WERI-Rb-1 (cell line): ENCODE data around the gene ZNF219.

Source experiments
- DNase-seq: peaks from one replicate; pipeline ENCODE4 v3.0.0-alpha.2; 2020
- H3K27ac ChIP-seq: fragments of 250-450 bp; sonication (Bioruptor Pico); 2 replicates; pipeline ENCODE4 v1.5.1; 2020; ENCODE audit warnings: mild to moderate bottlenecking, moderate library complexity
- H3K27me3 ChIP-seq: fragments of 250-450 bp; sonication (Bioruptor Pico); 2 replicates; pipeline ENCODE4 v1.5.1; 2021; ENCODE audit warnings: mild to moderate bottlenecking, low read depth, moderate library complexity; ENCODE audit not compliant: insufficient read depth, severe bottlenecking
- H3K36me3 ChIP-seq: fragments of 250-450 bp; sonication (Bioruptor Pico); 2 replicates; pipeline ENCODE4 v1.5.1; 2020; ENCODE audit warnings: mild to moderate bottlenecking, moderate library complexity
- H3K4me3 ChIP-seq: 2 replicates; pipeline ENCODE4 v1.5.1; 2011; ENCODE audit warnings: low read depth, mild to moderate bottlenecking, control low read depth, low read length
- H3K9me3 ChIP-seq: fragments of 250-450 bp; sonication (Bioruptor Pico); 2 replicates; pipeline ENCODE4 v1.5.1; 2021; ENCODE audit warnings: mild to moderate bottlenecking, moderate library complexity; ENCODE audit not compliant: severe bottlenecking
- TF ChIP-seq, protein P1 (sequence below): IDR thresholded peaks from 2 replicates; pipeline ENCODE4 v1.5.1; 2011; ENCODE audit warnings: low read depth, mild to moderate bottlenecking, control low read depth, inconsistent platforms, low read length

The ZNF219 gene

DNA sequence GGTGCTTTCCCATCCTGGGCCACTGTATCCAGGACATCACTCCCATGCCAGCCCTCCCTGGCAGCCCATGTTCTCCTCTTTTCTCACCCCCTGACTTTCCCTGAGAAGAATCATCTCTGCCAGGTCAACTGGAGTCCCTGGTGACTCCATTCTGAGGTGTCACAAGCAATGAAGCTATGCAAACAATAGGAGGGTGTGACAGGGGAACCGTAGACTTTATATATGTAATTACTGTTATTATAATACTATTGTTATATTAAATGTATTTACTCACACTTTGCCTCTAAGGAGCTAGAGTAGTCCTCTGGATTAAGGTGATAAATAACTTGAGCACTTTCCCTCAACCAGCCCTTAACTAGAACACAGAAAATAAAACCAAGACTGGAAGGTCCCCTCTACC lies 9.2 kb downstream of the ZNF219 start:
- TF ChIP-seq, protein P1, sequence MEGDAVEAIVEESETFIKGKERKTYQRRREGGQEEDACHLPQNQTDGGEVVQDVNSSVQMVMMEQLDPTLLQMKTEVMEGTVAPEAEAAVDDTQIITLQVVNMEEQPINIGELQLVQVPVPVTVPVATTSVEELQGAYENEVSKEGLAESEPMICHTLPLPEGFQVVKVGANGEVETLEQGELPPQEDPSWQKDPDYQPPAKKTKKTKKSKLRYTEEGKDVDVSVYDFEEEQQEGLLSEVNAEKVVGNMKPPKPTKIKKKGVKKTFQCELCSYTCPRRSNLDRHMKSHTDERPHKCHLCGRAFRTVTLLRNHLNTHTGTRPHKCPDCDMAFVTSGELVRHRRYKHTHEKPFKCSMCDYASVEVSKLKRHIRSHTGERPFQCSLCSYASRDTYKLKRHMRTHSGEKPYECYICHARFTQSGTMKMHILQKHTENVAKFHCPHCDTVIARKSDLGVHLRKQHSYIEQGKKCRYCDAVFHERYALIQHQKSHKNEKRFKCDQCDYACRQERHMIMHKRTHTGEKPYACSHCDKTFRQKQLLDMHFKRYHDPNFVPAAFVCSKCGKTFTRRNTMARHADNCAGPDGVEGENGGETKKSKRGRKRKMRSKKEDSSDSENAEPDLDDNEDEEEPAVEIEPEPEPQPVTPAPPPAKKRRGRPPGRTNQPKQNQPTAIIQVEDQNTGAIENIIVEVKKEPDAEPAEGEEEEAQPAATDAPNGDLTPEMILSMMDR, result no peak
- Histone ChIP-seq H3K4me3 (no peak overlapping the region), H3K36me3 (peaks cover 80% of the 10 kb centered on the region), H3K9me3 (no peaks in the 10 kb centered on the region), H3K27me3 (no peaks in the 10 kb centered on the region), H3K27ac (no peak overlapping the region)
- no peak for DNase-seq

DNA sequence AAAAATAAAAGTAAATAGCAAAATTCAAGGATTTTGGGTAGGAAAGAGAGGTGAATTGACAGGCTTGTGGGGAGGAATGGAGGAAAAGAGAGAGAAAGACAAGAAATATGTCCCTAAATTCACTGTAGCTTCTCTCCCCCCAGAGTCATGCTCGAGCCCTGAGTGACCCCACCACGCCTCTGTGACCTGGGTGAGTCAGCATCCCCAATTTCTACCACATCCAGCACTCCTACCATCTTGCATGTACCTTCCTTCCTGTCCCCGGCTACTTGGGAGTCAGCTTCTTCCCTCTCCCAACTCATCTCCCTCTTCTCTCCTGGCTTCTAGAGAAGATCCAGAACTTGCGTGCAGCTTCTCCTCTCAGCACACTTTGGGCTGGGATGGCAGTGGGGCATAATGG lies 9.8 kb downstream of the ZNF219 start:
- H3K27ac ChIP-seq, result no peak overlapping the region
- H3K36me3 ChIP-seq, result peaks cover 81% of the 10 kb centered on the region
- no peak overlapping the region for H3K4me3 ChIP-seq
- DNase-seq, result no peak
- H3K9me3 ChIP-seq, result no peaks in the 10 kb centered on the region
- no peaks in the 10 kb centered on the region for H3K27me3 ChIP-seq
- TF ChIP-seq, protein P1, result no peak

DNA sequence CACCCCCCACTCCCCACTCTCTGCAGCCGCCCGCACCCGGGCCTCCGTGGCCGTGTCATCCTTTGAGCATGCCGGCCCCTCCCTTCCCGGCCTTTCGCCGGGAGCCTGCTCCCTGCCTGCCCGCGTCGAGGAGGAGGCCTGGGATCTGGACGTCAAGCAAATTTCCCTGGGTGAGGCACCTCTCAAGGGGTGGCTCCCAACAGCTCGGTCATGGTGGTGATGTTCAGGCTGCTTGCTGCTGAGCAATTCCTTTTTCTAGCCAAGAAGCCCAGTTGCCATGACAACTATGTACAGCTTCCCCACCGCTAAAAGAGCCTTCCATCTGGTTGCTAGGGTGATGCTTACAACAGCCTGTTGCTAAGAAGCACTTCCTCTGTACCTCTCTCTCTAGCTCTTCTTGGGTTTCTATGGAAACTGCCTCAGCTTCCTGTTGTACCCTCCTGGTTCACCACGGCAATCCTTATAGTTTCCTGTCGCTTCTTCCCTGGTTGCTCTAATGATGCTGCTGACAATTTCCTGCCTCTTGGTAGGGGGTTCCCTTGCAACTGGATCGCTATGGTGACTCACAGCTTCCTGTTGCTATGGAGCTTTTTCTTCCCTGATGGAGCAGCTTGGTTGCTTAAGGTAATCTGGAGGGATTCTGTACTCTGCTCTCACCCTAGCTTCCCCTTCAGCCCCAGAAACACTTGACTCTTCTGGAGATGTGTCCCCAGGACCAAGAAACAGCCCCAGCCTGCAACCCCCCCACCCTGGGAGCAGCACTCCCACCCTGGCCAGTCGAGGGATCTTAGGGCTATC lies 11.0 kb downstream of the ZNF219 start:
- Histone ChIP-seq H3K27me3 (no peaks in the 10 kb centered on the region), H3K9me3 (no peaks in the 10 kb centered on the region), H3K4me3 (no peak overlapping the region), H3K36me3 (peaks cover 75% of the 10 kb centered on the region), H3K27ac (no peak overlapping the region)
- TF ChIP-seq, protein P1, result no peak
- DNase-seq, result no peak

DNA sequence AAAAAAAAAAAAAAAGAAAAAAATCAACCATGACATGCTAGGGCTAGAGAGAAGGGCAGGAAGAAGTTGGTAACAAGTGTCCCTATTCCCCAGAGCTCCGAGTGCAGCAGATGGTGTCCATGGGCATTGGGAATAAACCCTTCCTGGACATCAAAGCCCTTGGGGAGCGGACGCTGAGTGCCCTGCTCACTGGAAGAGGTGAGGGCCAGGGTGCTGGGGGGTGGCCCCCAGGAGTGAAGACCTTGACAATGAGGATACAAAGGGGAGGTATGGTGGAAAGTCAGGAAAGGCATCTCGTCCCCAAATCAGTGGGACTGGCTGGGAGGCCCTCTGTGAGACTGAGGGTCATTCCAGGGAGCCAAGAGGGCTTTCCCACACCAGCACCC lies 11.6 kb downstream of the ZNF219 start:
- TF ChIP-seq, protein P1, result no peak
- Histone ChIP-seq H3K36me3 (peaks cover 72% of the 10 kb centered on the region), H3K9me3 (no peaks in the 10 kb centered on the region), H3K27me3 (no peaks in the 10 kb centered on the region), H3K4me3 (no peak overlapping the region), H3K27ac (no peak overlapping the region)
- DNase-seq, result no peak

DNA sequence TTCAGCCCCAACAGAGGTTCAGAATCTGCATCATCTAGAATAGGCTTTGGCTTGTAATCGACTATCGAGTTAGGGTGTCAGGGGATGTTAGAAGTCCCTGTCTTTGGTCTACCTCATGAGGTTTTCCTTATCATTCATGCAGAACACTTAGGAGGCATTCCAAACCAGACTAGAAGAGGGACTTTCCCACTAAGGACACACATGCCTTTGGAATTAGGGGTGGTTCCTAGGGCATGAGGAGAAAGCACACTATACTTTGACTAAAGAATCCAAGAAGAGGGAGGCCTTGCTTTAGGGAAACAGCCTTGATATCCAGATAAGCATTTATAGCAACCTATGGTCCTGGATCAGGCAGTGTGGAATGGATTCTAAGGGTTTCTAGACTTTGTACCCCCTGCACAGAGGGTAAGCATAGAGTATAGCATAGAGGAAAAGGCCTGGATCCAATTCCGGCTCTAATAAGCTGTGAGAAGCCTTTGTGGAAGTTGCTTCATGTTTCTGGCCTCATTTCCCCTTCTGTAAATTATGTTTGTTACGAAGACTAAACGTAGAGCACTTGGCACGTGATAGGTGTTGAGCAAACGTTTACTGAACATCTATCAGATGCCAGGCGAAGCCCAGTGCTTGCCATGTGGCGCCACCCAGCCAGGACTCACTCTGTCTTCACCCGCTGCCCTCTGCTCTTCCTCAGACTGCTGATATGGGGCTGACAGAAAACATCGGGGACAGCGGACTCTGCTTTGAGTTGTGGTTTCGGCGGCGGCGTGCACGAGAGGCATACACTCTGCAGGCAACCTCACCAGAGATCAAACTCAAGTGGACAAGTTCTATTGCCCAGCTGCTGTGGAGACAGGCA lies 13.2 kb downstream of the ZNF219 start:
- no peak for DNase-seq
- TF ChIP-seq, protein P1, result no peak
- Histone ChIP-seq H3K27ac (no peak overlapping the region), H3K9me3 (no peaks in the 10 kb centered on the region), H3K4me3 (no peak overlapping the region), H3K27me3 (no peaks in the 10 kb centered on the region), H3K36me3 (peaks cover 58% of the 10 kb centered on the region)
